Esophagus squamous epithelium (tissue), 5 donors: ENCODE data around the gene PANX2. TPM values are rescaled to one million over a fixed set of nuclear protein-coding genes. Genes with fewer than 3 reads are reported as not detected.

Source experiments
- DNase-seq: peaks from one replicate; lab custom pipeline; 2025; lab: John Stamatoyannopoulos, UW
- H3K27ac ChIP-seq, 4 donors: fragments of 200-600 bp; sonication (generic); one replicate each; pipeline ENCODE4 v1.5.1; 2016 to 2019; ENCODE audit warnings: mild to moderate bottlenecking in 1 of 4
- H3K27me3 ChIP-seq, 4 donors: fragments of 200-600 bp; sonication (generic); 1 replicate in 3 of 4; 2 replicates in 1 of 4; pipeline versions ENCODE4 v1.5.1 to v1.6.0; 2017 to 2021; ENCODE audit warnings: antibody characterized with exemption in 1 of 4
- H3K36me3 ChIP-seq, 3 donors: fragments of 200-600 bp; sonication (generic); one replicate each; pipeline ENCODE4 v1.5.1; 2016 to 2019
- H3K4me1 ChIP-seq, 3 donors: fragments of 200-600 bp; sonication (generic); one replicate each; pipeline ENCODE4 v1.5.1; 2017 to 2019
- H3K4me3 ChIP-seq, 4 donors: fragments of 200-600 bp; sonication (generic); 1 replicate in 3 of 4; 2 replicates in 1 of 4; pipeline ENCODE4 v1.5.1; 2016 to 2019; ENCODE audit warnings: mild to moderate bottlenecking in 2 of 4, moderate library complexity in 1 of 4
- H3K9me3 ChIP-seq, 3 donors: fragments of 200-600 bp; sonication (generic); one replicate each; pipeline ENCODE4 v1.5.1; 2016 to 2019
- CTCF ChIP-seq, 6 experiments: fragments of 450-650 bp in 4 of 6; fragments of 200-600 bp in 2 of 6; sonication (generic) in 2 of 6; IDR thresholded peaks; one replicate each; pipeline ENCODE4 v1.5.1; 2016 to 2019; ENCODE audit warnings: antibody characterized with exemption in 6 of 6, mild to moderate bottlenecking in 4 of 6, moderate library complexity in 4 of 6
- POLR2A ChIP-seq, 4 donors: fragments of 450-650 bp; IDR thresholded peaks; one replicate each; pipeline ENCODE4 v1.6.1; 2017; ENCODE audit warnings: antibody characterized with exemption in 4 of 4, mild to moderate bottlenecking in 4 of 4, moderate library complexity in 3 of 4
- WGBS, 2 donors: methylation state at CpG; one replicate each; pipeline ENCODE4 v1.1.5; 2018; 5-methylcytosine and 5-hydroxymethylcytosine counted together
- intact Hi-C: fragments of 100-400 bp; cut with DNase I; formaldehyde crosslinking; loops from one replicate; pipeline ENCODE4 v1.15.0; 2022
- total RNA-seq, 4 donors: library from RNA; depleted of rRNA; stranded (reverse); fragments of >200 nt; gene quantifications; one replicate each; pipeline ENCODE4 v1.1.0, GENCODE V29; 2016
- donor health status: DM: yes; HTN: yes; CAD: no.

PANX2 gene
- total RNA-seq, 4 donors from 2014 or later: 1.6 to 4.5 (median 3.4) TPM

- intact Hi-C loops: no loop called here
- Histone ChIP-seq H3K9me3 (no peaks in the 10 kb centered on the region), H3K36me3 (no peaks in the 10 kb centered on the region), H3K27ac (no peak overlapping the region), H3K4me3 (no peak overlapping the region), H3K27me3 (peaks cover 0 to 78% (median under 1%) of the 10 kb centered on the region in 4 donors), H3K4me1 (peaks cover under 1 to 22% (median 17%) of the 10 kb centered on the region in 3 donors)
- 60 to 61% methylated on average over 1 to 5 of the region's 27 CpGs for WGBS, 2 donors
- TF ChIP-seq POLR2A (IDR thresholded peaks at IDR 0.05): no peak
- TF ChIP-seq CTCF (IDR thresholded peaks at IDR 0.05): no peak
- DNase-seq: no peak
Observed at GRCh38 chr22:50174382-50175190, 4.1 kb downstream of the PANX2 start.

GRCh38 chr22:50175191-50175461 lies 4.6 kb downstream of the PANX2 start:
- no peaks in the 10 kb centered on the region for H3K9me3 ChIP-seq
- intact Hi-C loops: no loop called here
- no peaks in the 10 kb centered on the region for H3K36me3 ChIP-seq
- peaks cover 0 to 17% (median 12%) of the 10 kb centered on the region in 3 donors for H3K4me1 ChIP-seq
- no peak for DNase-seq
- H3K27me3 ChIP-seq: peaks cover 0 to 73% (median 0%) of the 10 kb centered on the region in 4 donors
- WGBS, 2 donors: 76 to 100% methylated on average over 2 of the region's 6 CpGs
- no peak for TF ChIP-seq POLR2A (IDR thresholded peaks at IDR 0.05)
- H3K4me3 ChIP-seq: no peak overlapping the region
- H3K27ac ChIP-seq: no peak overlapping the region

GRCh38 chr22:50175921-50176849 lies 5.7 kb downstream of the PANX2 start:
- intact Hi-C loops: no loop called here
- Histone ChIP-seq H3K27me3 (peaks cover 0 to 66% (median 0%) of the 10 kb centered on the region in 4 donors), H3K4me3 (no peak overlapping the region), H3K36me3 (no peaks in the 10 kb centered on the region), H3K27ac (no peak overlapping the region), H3K9me3 (no peaks in the 10 kb centered on the region), H3K4me1 (peaks cover 0 to 11% (median 6%) of the 10 kb centered on the region in 3 donors)
- WGBS, 2 donors: 75% methylated on average over 8 of the region's 27 CpGs; no CpG with 5 or more reads in 1 of the 2 donors
- no peak for TF ChIP-seq CTCF (IDR thresholded peaks at IDR 0.05)
- TF ChIP-seq POLR2A (IDR thresholded peaks at IDR 0.05): no peak
- DNase-seq: no peak

- TF ChIP-seq POLR2A (IDR thresholded peaks at IDR 0.05) (no peak), CTCF (IDR thresholded peaks at IDR 0.05) (no peak)
- H3K4me3 ChIP-seq: no peak overlapping the region
- peaks cover 0 to 3% (median 0%) of the 10 kb centered on the region in 3 donors for H3K4me1 ChIP-seq
- intact Hi-C loops: no loop called here
- 96 to 98% methylated on average over 40 to 70 of the region's 76 CpGs for WGBS, 2 donors
- H3K9me3 ChIP-seq: no peaks in the 10 kb centered on the region
- no peaks in the 10 kb centered on the region for H3K36me3 ChIP-seq
- peaks cover 0 to 58% (median 0%) of the 10 kb centered on the region in 4 donors for H3K27me3 ChIP-seq
- no peak overlapping the region for H3K27ac ChIP-seq
- DNase-seq: no peak
Observed at GRCh38 chr22:50176850-50177536, 6.5 kb downstream of the PANX2 start.
